Activated T-cell treated with anti-CD3 and anti-CD28 coated beads for 1 hour (primary cell): ENCODE measurements around the gene FADS6.

Experiments
- DNase-seq: peaks from one replicate; pipeline ENCODE4 v3.0.0-alpha.2; 2020; ENCODE audit warnings: low read depth

Gene FADS6

DNA sequence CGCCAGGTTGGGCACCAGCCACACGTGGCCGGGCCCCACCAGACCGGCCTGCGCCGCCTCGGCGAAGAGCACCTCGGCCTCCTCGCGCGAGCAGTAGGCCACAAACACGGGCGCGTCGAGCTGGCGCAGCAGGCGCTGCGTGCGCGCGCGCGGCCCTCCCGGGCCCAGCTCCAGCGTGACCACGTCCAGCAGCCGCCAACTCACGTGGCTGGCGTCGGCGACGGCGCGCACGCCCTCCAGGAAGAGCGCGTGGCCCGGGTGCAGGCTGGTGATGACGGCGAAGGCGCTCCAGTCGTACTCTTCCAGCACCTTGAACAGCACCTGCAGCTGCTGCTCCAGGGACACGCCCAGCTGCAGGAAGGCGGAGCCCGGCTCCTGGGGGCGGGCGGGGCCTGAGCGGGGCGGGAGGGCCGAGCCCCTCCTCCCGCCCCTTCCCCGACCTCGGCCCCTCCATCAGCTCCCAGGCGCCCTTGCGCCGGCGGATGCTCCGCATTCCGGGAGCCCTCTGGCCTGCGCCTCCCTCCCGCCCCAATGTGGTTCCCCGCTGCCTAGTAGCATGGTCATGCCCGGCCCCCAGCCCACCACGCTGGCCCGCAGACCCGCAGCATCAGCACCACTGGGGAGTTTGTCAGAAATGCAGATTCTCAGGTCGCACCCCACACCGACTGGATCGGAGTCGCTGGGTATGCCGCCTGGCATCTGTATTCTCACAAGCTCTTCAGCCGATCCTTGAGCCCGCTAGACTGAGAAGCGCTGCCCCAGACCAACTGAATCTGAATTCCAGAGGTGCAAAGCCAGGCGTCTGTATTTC lies 41.0 kb downstream of the FADS6 start:
- peak; percentile 38 for DNase-seq

DNA sequence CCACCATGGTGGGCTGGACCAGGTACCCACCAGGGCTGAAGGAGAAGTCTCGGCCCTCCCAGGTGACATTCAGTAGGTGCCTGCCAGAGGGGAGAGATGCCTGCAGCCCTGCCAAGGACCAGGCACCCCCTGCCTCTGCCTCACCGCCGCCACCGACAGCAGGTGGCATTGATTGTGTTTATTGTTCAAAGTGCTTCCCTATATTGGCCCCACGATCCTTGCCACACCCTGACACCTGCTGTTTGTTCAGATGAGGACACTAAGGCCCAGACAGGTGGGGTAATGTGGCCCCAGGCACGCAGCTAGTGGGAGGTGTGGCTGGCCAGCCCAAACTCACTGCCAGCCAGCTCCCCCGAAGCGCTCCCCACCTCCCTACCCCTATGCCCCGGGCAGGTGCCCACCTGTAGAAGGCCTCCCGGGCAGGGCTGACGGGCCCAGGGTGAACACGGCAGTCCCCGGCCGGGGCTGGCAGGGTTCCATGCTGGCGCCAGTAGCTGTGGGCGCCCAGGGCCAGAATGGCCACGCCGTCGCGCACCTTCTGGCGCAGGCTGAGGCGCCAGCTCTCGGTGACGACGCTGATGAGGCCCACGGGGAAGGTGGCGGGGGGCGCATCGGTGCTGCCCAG lies 41.7 kb downstream of the FADS6 start:
- DNase-seq, result no peak

DNA sequence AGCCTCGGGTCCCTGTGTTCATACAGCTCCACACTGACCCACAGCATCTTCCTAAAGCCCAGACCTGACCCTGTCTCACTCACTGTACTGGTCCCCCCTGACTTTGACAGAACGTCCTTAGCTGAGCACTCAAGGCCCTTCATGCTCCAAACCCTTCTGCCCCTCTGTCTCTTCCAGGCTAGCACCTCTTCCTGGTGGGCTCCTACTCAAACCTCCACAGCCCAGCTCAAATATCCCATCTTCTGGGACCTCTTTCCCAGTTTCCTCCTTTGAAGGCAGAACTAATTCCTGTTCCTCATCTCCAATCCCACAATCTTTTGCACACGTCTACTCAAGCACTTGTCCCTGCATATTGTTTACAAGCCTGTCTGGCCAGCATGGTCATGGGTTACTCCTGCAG lies 42.5 kb downstream of the FADS6 start:
- no peak for DNase-seq

DNA sequence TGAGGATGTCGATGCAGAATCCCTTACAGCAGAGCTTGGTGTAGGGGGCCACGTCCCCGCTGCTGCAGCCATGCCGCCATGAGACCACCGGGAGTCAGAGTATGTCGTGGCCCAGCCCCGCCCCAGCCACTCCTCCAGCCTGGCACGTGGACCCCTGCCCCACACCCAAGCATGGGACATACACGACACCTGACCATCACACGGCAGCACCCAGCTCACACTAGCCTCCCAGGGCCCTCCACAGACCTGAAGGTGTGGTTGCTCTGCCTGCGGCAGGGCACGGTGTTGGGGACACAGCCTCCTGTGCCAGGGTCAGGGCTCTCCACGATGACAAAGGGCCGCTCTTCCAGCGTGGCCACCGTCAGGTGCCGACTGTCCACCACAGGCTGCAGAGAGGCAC lies 43.1 kb downstream of the FADS6 start:
- no peak for DNase-seq

DNA sequence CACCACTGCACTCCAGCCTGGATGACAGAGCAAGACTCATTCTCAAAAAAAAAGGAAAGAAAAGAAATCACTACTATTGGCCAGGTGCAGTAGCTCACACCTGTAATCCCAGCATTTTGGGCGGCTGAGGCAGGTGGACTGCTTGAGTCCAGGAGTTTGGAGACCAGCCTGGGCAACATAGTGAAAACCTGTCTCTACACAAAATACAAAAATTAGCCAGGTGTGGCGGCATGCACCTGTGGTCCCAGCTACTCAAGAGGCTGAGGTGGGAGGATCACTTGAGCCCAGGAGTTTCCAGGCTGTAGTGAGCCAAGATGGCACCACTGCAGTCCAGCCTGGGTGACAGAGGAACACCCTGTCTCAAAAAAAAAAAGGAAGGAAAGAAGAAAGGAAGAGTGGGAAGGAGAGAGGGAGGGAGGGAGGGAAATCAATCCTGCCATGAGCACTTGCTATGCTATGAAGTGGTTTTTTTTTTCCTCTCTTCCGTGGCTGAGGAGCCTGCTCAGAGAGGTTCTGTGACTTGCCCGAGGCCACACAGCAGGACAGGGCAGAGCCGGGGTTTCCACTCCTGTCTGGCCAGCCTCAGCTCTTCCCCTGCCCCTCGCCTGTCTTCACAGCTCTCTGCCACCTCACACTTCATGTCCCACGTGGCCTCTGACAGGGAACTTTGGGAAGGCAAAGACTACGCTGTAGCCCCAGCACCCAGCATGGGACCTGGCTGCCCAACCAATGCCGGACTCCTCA lies 44.6 kb downstream of the FADS6 start:
- no peak for DNase-seq

DNA sequence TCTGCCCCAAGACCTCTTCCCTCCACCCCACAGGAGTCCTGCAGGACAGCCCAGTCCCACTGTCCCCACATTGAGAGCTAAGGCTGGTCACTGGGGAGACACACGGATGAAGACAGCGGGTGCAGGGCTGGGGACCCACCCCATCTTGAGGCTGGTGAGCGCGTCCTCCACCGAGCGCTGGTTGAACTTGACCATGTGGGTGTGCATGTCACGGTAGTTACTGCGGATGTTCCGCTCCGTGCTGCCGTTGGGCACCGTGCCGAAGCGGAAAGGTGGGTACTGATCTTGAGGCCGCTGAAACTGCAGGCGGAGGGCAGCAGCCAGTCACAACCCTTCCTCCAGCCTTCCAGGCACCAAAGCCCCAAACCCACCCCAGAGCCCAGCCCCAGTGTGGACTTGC lies 46.8 kb downstream of the FADS6 start:
- no peak for DNase-seq

DNA sequence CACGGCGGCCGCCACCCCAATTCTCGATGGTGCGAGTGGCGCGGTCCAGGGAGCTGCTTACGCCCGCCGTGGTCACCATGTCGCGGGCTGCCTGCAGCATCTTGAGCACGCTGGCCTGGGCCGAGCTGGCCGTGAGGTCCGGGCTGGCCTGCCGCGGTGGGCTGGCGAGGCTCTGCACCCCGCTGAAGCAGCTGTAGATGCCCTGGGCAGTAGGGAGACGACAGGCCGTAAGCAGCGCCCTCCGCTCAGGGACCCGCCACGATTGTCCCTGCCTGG lies 50.1 kb downstream of the FADS6 start:
- DNase-seq, result no peak

DNA sequence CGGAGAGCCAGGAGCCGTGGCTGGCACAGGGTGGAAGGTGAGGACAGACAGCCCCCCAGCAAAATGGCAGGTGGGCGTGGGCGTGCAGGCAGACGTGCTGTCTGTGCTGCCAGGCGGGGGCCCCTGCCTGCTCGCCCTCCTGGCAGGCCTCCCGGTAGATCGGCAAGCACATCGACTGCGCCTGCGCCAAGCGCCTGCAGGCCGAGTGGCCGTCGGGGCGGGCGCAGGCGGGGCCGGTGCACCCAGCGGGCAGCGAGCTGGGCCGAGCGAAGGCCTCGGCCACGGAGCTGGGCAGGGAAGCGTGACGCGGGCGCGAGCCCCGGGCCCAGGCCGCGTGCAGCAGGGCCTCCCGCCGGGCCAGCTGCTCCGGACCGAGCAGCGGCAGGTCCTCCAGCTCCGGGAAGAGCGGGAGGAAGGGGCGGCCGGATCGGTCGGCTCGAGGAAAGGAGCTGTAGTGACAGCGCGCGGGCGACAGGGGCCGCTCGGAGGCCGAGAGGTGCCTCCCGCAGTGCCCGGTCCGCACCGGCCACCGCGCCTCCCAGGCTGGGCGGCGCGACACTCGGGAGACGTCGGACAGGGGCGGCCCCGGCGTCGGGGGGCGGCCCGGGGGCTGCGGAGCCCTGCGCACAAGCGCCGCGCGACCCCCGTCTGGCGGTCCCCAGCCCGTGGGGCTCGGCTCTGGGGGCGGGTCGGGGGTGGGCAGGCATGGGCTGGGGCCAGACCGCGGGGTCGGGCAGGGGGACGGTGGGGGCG lies 50.7 kb downstream of the FADS6 start:
- no peak for DNase-seq

DNA sequence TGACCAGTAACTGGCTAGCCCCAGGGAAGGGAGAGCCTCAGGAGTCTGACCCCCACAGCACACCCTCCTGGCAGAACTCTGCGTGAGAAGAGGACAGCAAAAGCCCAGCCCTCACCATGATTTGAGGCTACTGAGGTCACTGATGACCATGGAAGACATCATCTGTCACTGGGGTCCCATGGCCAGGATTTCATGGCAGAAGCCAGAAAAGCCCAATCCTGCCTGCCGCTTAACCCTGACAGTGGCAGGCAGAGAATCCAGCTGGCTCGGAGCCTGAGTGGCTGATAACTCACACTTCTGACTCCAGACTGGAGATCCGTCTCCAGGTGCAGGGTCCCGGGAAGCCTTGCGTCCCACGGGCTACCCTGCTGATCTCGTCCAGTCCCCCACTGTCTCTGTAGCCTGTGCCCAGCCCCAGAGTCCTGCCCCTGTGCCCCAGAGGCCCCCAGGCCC lies 51.3 kb downstream of the FADS6 start:
- DNase-seq, result no peak

DNA sequence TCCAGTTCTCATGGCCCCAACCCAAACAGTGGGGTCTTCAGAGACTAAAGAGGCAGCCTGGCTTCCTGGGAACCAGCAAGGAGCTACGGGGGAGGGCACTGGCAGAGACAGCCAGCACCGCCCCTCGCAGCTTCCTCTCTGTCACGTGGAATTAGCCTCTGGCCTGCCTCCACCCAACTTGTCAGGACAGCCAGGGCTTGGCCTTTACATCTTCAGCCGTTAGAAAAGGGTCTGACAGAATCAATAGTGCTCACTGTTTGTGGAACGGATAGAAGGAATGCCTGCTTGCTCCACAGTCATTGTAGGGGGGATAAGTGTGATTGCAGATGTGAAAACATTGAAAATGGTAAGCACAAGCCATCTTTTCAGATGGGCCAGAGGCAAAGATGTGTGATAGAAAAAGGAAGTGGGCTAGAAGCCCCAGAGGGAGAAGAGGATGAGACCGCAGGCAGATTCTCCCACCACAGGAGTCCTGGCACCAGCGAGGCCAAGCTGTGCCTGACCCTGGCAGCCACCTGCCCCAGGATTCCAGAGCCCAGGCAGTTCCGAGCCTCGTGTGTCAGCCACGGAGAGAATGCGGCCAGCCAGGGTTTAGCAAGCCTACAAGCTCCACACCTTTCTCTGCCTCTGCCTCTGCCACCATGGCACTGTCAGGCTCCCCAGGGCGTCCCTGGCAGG lies 52.3 kb downstream of the FADS6 start:
- no peak for DNase-seq

DNA sequence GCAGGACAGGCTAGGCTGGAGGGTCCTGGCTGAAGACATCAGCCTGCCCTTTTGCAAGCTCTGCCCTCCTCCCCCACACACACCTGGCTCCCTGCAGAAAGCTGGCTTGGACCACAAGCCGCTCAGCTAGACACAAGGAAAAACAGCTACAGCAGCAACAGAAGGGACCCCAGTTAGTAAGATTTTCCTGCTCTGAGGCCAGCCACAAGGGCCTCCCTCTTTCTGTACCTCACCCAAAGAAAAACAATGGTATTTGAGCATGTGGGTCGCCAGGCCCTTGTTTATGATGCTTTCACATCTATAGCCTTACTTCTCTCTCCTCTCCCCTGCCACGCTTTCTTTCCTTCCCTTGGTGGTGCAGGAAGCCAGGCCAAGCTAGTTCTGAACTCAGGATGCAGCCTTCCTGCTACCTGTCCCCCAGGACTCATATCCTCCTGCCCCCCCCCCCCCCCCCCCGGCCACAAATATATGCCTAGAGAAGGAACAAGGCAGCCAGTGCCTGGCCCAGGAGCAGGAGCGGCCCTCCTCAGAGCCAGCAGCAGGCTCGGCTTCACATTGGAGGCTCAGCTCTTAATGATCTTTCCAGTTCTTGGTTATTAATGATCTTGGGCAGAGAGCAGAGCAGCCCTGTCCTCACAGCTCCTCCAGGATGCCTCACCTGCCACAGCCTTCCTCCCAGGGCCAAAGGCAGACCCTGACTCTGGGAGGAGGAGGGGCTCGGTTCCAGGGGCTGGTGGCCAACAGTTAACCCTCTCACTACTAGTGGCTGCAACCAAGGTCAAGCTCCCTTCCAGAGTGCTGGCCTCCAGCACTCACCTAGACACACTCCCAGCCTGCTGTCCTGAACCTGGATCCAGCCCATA lies 53.2 kb downstream of the FADS6 start:
- DNase-seq, result no peak

DNA sequence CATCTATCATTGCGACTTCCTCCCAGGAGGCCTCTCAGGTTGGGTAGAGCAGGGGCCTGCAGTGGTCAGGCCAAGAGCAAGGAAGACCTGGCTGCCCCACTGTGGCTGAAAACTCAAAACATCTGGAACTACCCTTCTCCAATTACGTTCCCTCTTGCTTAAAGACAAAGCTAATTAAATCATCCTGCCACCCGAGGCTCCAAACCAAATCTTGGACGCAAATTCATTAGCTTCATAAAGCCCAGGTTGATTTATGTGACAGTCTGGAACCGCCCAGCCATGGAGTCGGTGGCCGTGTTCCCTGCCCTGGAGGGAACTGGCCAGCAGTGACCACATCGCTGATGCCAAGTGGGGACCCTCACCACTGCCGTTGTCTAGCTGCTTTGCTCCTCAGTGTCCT lies 55.2 kb downstream of the FADS6 start:
- DNase-seq, result no peak

DNA sequence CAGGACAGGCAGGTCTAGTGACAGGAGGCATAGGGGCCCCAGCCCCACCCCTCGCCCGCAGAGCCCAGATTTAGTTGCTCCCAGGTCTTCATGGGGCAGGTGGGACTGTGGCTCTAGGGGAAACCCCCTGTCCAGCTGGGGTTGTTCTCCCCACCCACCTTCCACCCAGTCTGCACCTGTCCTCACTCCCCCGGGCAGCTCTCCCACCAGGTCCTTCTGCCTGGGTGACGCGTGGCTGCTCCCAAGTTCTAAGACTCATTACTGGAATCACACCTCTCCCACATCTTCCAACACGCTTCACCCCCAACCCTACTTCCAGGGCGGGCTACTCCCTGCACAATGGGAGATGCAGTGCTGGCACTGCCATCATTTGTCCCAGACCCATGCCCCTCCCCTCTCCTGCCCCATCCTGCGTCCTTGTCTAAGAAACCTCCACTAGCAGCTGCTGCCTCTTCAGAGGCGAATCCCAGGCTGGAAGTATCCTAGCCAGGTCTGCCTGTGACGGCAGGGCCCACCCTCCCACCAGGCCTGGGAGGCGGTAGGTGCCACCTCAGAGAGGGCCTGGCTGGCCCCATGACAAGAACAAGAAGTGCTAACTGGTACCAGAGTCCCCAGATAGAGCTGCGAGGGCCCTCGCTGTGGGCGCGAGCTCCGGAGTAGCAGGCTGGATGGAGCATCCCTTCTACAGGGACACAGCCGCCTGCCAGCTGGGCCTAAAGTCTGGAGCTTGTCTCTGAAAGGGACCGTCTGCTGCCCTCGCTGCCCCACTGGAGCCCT lies 56.6 kb downstream of the FADS6 start:
- DNase-seq, result no peak

DNA sequence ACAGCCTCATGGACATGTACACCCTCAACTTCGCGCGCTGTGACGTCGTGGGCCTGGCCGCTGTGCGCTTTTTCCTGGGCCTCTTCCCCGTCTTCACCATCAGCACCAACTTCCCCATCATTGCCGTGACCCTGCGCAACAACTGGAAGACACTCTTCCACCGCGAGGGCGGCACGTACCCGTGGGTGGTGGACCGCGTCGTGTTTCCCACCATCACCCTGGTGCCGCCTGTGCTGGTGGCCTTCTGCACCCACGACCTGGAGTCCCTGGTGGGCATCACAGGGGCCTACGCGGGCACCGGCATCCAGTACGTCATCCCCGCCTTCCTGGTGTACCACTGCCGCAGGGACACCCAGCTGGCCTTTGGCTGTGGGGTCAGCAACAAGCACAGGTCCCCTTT lies 57.2 kb downstream of the FADS6 start:
- DNase-seq, result no peak

DNA sequence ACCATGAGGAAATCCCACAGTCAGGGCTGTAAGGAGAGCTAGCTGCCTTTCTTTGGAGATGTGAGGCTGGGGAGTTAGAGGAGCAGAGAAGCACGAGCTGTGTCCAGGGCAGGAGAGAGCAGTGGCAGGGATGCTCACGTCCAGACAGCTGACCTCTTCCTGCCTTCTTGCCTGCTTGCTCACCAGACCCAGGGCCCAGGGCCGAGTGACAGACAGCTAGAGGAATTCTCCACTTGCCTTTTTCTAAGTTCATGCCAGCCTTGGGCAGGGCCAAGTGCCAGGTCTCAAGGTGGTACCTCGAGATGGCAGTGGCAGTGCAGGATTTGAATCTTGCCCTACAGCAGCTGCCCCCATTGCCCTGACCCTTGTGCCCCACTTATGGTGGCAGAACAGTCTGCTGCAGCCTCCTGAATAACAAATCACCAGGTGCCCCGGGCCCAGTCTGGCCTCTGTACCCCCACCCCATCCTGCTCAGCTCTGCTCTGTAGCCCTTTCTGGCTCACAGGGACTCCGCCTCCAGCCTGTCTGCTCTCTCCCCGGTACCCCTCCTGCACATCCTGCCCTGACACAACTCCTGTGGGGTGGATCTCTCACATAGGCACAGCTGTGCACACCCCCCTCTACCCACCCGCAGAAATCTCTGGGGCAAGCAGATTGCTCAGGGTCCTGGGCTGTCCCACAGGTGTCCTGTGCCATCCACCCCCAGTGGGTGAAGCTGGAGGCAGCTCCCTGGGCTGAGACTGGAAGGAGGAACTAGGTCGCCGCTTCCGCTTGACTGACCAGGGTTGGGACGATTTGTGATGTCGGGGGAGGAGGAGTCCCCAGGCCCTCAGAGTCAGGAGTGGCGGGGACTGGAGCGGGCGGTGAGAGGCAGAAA lies 59.7 kb downstream of the FADS6 start:
- DNase-seq, result no peak

DNA sequence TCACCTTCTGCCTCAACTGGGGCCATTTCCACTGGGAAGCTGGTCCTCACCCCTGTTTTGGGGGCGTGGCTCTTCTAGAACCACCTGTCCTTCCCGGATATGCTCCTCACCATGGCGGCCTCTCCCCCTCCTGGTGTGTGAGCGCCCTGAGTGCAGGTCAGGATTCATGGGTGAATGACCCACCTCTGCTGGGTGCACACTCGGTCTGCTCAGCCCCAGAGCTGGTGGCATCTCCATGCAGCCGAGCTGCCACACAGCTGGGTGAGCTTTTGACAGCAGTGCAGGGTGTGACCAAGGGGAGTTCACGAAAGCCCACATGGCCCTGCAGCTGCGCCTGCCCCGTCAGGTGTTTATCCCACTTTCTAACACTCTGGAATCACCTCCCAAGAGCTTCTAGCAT lies 61.0 kb downstream of the FADS6 start:
- DNase-seq, result no peak

DNA sequence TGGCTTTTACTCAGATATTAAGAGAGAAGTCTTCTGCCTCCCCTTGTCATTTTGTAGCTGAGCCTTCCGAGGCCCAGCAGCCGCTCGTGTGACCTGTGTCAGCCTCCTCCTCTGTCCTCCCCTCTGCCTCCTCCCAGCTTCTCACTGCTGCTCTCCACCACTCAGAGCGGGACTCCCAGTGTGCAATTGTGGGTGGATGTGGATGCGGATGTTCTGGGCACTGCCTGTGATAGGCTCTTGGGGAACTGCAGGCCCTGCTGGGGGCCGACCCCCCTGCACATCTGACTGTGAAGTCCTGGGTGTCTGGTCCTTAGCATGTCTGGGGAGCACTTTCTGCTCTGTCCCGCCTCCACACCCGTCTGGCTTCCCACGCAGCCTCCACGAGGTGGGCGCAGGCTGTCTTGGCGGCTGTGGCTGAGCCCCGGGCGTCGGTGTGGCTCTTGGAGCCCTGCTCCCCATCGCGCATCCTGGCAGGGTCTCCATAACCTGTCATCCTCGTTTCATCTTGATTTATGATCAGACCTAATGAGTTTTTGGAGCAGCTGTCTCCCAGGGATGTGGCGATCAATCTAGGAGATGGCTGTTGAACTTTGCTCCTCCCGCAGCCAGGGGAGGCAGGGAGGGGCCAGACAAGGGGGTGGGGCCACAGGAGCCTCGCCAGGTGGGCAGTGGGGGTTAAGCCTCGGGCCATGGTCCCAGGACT lies 61.8 kb downstream of the FADS6 start:
- DNase-seq, result no peak

DNA sequence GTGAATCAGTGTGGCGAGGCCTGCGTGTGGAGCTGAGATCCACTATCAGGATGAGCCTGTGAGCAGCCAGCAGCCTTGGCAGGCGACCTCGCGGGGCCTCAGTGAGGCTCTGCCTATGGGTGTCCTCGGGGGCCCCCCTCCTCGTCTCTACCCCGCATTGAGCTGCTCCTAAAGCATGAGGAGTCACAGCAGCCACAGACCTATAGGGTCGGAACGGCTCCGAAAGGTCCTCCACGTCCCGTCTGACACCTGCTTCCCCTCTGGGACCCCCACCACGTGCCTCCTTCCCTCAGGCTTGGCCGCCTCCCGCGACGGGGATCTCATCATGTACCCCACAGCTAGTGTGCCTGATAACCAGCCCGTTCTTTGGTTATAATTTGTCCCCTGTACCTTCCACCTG lies 62.6 kb downstream of the FADS6 start:
- no peak for DNase-seq

DNA sequence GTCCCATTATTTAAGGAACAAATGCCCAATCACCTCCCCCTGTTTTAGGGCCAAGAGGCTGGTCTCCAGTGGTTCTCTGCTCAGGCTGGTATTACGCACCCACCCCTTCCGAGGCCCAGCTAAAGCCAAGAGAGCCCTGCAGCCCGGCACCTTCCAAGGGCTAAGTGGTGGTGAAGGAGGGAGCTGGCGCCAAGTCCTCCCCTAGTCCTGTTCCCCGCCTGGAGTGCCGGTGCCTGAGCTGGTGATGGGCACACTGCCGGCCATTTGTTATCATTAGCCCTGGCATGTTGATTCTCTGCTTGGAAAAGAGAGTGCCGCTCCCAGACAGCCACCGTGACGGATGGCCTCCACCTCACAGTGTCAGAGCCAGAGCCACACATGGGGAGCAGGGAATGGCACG lies 65.6 kb downstream of the FADS6 start:
- no peak for DNase-seq
